GM18505 (cell line): ENCODE results near the gene PTPRD.

Experiments used
- ATAC-seq: cut with Tn5 transposase; IDR thresholded peaks from one replicate; pipeline ENCODE4 v1.9.1; 2021; ENCODE audit not compliant: unreplicated experiment
- POLR2A ChIP-seq: IDR thresholded peaks from 4 replicates; pipeline ENCODE4 v1.6.1; 2011; ENCODE audit warnings: borderline replicate concordance; ENCODE audit not compliant: insufficient read depth, insufficient read length; ENCODE audit errors: extremely low read depth

Gene PTPRD

GRCh38 chr9:8315211-8315610 lies 2297.6 kb downstream of the PTPRD start:
- no peak for TF ChIP-seq POLR2A
- ATAC-seq, result no peak

GRCh38 chr9:8309258-8309657 lies 2303.5 kb downstream of the PTPRD start:
- ATAC-seq, result no peak
- TF ChIP-seq POLR2A, result no peak

- no peak for TF ChIP-seq POLR2A
- ATAC-seq, result no peak
Observed at GRCh38 chr9:8304720-8305119, 2308.1 kb downstream of the PTPRD start.

- no peak for ATAC-seq
- no peak for TF ChIP-seq POLR2A
Observed at GRCh38 chr9:8301296-8301695, 2311.5 kb downstream of the PTPRD start.

GRCh38 chr9:8297047-8297446 lies 2315.8 kb downstream of the PTPRD start:
- no peak for ATAC-seq
- TF ChIP-seq POLR2A, result no peak

GRCh38 chr9:8292657-8293056 lies 2320.1 kb downstream of the PTPRD start:
- no peak for ATAC-seq
- TF ChIP-seq POLR2A, result no peak

GRCh38 chr9:8289681-8290080 lies 2323.1 kb downstream of the PTPRD start:
- no peak for ATAC-seq
- no peak for TF ChIP-seq POLR2A

GRCh38 chr9:8287970-8288369 lies 2324.8 kb downstream of the PTPRD start:
- no peak for ATAC-seq
- TF ChIP-seq POLR2A, result no peak

- no peak for TF ChIP-seq POLR2A
- no peak for ATAC-seq
Observed at GRCh38 chr9:8287501-8287900, 2325.3 kb downstream of the PTPRD start.

- ATAC-seq, result no peak
- no peak for TF ChIP-seq POLR2A
Observed at GRCh38 chr9:8284884-8285283, 2327.9 kb downstream of the PTPRD start.

- ATAC-seq, result no peak
- no peak for TF ChIP-seq POLR2A
Observed at GRCh38 chr9:8282535-8282934, 2330.3 kb downstream of the PTPRD start.

- no peak for TF ChIP-seq POLR2A
- no peak for ATAC-seq
Observed at GRCh38 chr9:8280811-8281210, 2332.0 kb downstream of the PTPRD start.

- TF ChIP-seq POLR2A, result no peak
- ATAC-seq, result no peak
Observed at GRCh38 chr9:8278048-8278447, 2334.8 kb downstream of the PTPRD start.

GRCh38 chr9:8270235-8270634 lies 2342.6 kb downstream of the PTPRD start:
- no peak for TF ChIP-seq POLR2A
- no peak for ATAC-seq

- no peak for ATAC-seq
- TF ChIP-seq POLR2A, result no peak
Observed at GRCh38 chr9:8268881-8269280, 2343.9 kb downstream of the PTPRD start.
